Activated CD4-positive, alpha-beta T cell treated with anti-CD3 and anti-CD28 coated beads for 36 hours (primary cell): Measurements from ENCODE around the gene OR2A7. TPM values are rescaled to one million over a fixed set of nuclear protein-coding genes. Genes with fewer than 3 reads are reported as not detected.
"Not testable (repeated sequence)": the region's sequence is repeated elsewhere in the genome, so short reads cannot be mapped to it uniquely, and the experiment has no call there.

Experiments used
- ATAC-seq: fragments of 200-7000 bp; cut with Tn5 transposase; one replicate; pipeline ENCODE4 v1.10.0; 2021; ENCODE audit warnings: mild to moderate bottlenecking, moderate library complexity
- CTCF ChIA-PET: fragments of 350-600 bp; sonication (Branson Sonifier 250); formaldehyde crosslinking; loops from one replicate; lab custom pipeline; 2021; ENCODE audit warnings: antibody characterized with exemption; lab: Charles Lee
- POLR2A ChIA-PET: fragments of 350-600 bp; sonication (Branson Sonifier 250); formaldehyde crosslinking; loops from one replicate; lab custom pipeline; 2021; ENCODE audit warnings: antibody characterized with exemption, inconsistent platforms; lab: Charles Lee
- DNase-seq: peaks from one replicate; pipeline ENCODE4 v3.0.0-alpha.2; 2020
- H3K27ac Mint-ChIP-seq: one replicate; pipeline ENCODE4 v1.8.0; 2021; ENCODE audit warnings: mixed read lengths
- H3K27me3 Mint-ChIP-seq: one replicate; pipeline ENCODE4 v1.8.0; 2021; ENCODE audit warnings: mixed read lengths
- H3K36me3 Mint-ChIP-seq: one replicate; pipeline ENCODE4 v1.8.0; 2021; ENCODE audit warnings: low read depth, mixed read lengths
- H3K4me1 Mint-ChIP-seq: one replicate; pipeline ENCODE4 v1.8.0; 2021; ENCODE audit warnings: mixed read lengths
- H3K4me3 Mint-ChIP-seq: one replicate; pipeline ENCODE4 v1.8.0; 2021; ENCODE audit warnings: mild to moderate bottlenecking, moderate library complexity, mixed read lengths
- H3K9me3 Mint-ChIP-seq: one replicate; pipeline ENCODE4 v1.8.0; 2021; ENCODE audit warnings: low read depth, mixed read lengths
- intact Hi-C, 2 experiments: fragments of 100-400 bp; cut with DNase I in 1 of 2; cut with micrococcal nuclease in 1 of 2; formaldehyde crosslinking; loops; one replicate each; pipeline versions ENCODE4 v1.14.2 to v1.15.1; 2022 to 2024; cut with DNase I, micrococcal nuclease
- total RNA-seq, 2 experiments: library from RNA; stranded (reverse); gene quantifications; one replicate each; pipeline ENCODE4 v1.2.3, GENCODE V29; 2021

The OR2A7 gene
- total RNA-seq, 2 experiments from 2014 or later = 2.9 to 3.8 TPM

DNA sequence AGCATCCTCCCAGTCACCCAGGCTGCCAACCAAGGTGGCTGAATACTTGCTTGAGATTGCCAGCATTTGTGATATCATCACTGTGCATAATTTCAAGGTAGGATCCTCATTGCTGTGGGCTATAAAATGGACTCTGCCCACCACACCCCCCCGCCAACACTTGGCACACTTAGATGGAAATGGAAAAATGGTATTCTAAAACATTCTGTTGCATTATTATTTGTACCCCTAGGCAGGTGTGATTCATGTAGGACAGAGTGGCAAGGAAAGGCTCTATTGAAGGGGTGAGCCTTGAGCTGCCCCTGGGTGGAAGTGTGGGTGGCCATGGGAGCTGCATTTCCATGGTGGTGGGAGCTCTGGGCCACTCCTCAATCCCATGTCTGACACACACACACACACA is 46.0 kb downstream of the OR2A7 start:
- H3K36me3 Mint-ChIP-seq, intact Hi-C loops, H3K9me3 Mint-ChIP-seq, H3K27me3 Mint-ChIP-seq, POLR2A ChIA-PET, DNase-seq, H3K4me3 Mint-ChIP-seq, ATAC-seq, CTCF ChIA-PET, H3K27ac Mint-ChIP-seq, H3K4me1 Mint-ChIP-seq: not testable (repeated sequence)

DNA sequence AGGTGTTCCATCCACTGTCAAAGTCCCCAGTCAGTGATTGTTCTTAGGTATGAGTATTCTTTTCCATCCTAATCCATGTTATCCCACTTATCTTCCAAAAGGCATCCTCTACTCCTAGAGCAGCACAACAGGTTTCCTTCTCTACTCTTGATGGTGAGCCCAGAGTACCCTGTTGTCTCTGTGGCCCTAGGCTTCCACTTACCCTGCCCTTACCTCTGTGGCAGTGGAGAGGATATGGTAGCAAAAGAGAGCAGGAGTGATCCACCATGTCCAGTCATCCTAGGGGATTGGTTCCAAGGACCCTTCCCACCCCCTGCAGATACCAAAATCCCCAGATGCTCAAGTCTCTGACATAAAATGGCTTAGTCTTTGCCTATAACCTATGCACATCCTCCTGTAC is 47.4 kb downstream of the OR2A7 start:
- H3K27ac Mint-ChIP-seq, H3K36me3 Mint-ChIP-seq, POLR2A ChIA-PET, DNase-seq, ATAC-seq, H3K4me3 Mint-ChIP-seq, H3K9me3 Mint-ChIP-seq, H3K4me1 Mint-ChIP-seq, intact Hi-C loops, H3K27me3 Mint-ChIP-seq, CTCF ChIA-PET: not testable (repeated sequence)

Other genes starting within 250 kb of the OR2A7 start
- not detected for gene OR2A5, start 215.8 kb downstream of the OR2A7 start, total RNA-seq
- gene OR2A25, start 195.0 kb downstream of the OR2A7 start, total RNA-seq = not detected
- gene OR2A12, start 178.5 kb downstream of the OR2A7 start, total RNA-seq = not detected
- gene OR2A2, start 155.2 kb downstream of the OR2A7 start, total RNA-seq = not detected
- gene OR2A14, start 141.6 kb downstream of the OR2A7 start, total RNA-seq = not detected
- gene CTAGE4, start 81.3 kb downstream of the OR2A7 start, total RNA-seq = 1 to 10 TPM; 1.2 to 1.4 TPM
- gene ARHGEF35, start 69.0 kb downstream of the OR2A7 start, total RNA-seq = 1 to 10 TPM; 5.1 to 6.3 TPM
- not detected for gene OR2A42, start 25.2 kb downstream of the OR2A7 start, total RNA-seq
- gene CTAGE8, start 4.5 kb upstream of the OR2A7 start, total RNA-seq = 1 to 10 TPM; 1.1 to 1.9 TPM
- gene OR2A1, start 47.6 kb upstream of the OR2A7 start, total RNA-seq = not detected
- gene ARHGEF5, start 90.6 kb upstream of the OR2A7 start, total RNA-seq = 10 to 100 TPM; 14.8 to 16.8 TPM
- not detected for gene NOBOX, start 138.9 kb upstream of the OR2A7 start, total RNA-seq